Umbilical cord (tissue), 2 donors: Measurements from ENCODE around the gene SLC39A11. TPM values are rescaled to one million over a fixed set of nuclear protein-coding genes. Genes with fewer than 3 reads are reported as not detected.
A peak's percentile ranks its signal among the peaks of the same experiment; 100 is the strongest.
"Not testable (repeated sequence)": the region's sequence is repeated elsewhere in the genome, so short reads cannot be mapped to it uniquely, and the experiment has no call there.

ENCODE experiments used
- DNase-seq: peaks from one replicate; pipeline ENCODE4 v3.0.0-alpha.2; 2015; ENCODE audit warnings: low spot score
- total RNA-seq: library from RNA; depleted of rRNA; stranded (reverse); fragments of >200 nt; gene quantifications from one replicate; pipeline ENCODE4 v1.2.3, GENCODE V29; 2014; ENCODE audit warnings: low replicate concordance; ENCODE audit not compliant: insufficient read depth

SLC39A11 gene, protein sequence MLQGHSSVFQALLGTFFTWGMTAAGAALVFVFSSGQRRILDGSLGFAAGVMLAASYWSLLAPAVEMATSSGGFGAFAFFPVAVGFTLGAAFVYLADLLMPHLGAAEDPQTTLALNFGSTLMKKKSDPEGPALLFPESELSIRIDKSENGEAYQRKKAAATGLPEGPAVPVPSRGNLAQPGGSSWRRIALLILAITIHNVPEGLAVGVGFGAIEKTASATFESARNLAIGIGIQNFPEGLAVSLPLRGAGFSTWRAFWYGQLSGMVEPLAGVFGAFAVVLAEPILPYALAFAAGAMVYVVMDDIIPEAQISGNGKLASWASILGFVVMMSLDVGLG
- total RNA-seq, result 11.6 TPM

DNA sequence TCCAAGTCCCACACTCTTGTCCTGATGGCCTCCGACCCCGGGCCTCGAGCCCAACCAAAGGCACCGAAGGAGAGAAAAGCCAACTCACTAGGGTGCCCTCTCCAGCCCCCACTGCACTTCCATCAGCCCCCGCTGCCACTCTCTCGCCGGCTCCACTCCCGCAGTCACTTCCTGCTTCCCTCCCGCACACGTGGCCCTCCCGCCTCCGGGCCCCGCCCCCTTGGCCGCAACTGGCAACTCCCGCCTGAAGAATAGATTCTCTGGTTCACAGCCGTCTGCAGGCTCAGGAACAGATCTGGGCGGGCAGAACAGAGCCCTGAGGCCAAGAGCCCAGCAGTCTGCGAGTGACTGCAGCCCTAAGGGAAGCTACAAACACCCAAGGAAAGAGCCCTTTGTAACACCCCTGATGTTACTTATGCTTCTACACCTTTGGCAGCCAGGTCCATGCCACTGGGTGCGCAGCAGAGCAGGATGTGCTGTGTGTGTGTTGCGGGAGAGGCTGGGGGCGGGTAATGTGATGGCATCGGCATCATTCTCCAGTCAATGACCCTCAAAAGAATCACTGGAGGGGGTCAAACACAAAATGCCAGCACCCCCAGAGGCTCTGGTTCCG lies at the start of gene SLC39A11:
Gene SLC39A11 (minus strand): TSS at position 166 of the 613 bp plus-strand sequence. CDS start 3,924 bp downstream, outside the sequence.
- peak; percentile 96 for DNase-seq

DNA sequence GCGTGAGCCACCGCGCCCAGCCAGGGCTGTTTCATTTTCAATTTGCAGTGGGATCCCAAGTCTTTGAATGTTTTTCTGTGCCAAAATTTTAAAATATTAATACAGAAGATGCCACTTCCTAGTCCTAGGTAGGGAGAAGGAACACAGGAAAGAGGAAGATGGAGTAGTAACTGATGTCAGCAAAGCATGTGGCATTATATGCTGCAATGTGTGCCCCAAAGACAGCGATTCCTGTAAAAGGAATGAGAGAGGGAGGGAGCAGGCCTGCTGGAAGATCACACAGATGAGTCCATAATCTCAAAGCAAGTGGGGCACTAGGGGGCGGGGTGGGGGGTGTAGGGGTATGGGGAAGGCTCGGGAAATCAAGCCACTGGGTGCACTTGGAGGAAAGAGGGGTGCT lies 48.9 kb upstream of the SLC39A11 start:
- DNase-seq, result no peak

DNA sequence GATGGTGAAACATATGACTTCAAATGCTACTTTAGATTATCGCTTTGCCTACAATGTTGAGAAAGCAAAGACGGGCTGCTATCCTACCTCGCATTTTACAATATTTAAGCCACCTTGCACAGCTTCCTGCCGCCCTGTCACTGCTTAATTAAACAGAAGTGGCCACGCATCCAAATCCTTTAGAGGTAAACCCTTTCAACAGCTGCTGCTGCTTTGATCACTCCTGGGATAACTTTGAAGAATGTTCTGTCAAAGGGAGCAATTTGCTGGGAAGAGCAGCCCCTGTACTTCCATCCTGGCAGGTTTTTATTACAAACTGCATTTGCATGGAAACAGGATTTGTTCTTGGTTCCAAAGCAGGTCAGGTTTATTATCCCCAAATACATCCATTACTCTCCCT lies 48.1 kb upstream of the SLC39A11 start:
- no peak for DNase-seq

DNA sequence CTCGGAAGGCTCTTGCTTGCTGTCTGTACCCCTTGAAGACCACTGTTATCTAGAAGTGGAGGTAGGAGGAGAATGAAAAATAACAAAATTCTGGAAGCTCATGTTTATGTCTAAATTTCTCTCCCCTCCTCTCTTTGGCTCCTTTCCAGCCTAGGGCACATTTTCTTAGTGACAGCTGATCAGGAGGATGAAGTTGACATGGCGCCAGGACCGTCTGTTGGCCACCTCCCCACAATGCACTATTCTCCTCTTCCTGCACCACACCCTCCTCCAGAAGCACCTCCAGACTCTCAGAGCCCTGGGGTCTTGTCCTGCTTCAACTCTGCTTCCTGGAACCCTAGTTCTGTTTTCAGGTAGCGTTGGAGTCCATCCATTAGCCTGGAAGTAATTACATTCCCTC lies 46.8 kb upstream of the SLC39A11 start:
- no peak for DNase-seq

DNA sequence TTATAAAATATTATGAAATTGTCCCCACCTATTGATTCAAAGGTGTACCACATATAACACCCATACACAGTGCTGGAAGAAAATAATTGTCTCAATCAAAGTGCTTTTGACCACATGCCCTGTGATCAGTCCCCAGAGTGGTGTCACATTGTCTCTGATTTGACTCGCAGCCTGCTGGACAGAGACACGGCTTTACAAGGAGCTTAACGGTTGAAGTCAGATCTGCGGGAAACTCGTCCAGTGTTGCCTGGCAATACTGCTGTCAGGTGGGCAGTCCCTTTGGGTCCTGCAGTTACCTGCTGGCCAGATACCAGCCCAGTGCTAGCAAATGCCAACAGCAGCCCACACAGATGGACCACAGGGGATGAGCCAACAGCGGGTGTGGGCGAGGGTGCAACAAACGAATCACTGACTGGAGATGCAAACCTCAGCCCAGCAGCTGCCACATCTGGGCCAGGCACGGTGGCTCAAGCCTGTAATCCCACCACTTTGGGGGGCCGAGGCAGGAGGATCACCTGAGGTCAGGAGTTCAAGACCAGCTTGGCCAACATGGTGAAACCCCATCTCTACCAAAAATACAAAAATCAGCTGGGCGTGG lies 46.2 kb upstream of the SLC39A11 start:
- no peak for DNase-seq

DNA sequence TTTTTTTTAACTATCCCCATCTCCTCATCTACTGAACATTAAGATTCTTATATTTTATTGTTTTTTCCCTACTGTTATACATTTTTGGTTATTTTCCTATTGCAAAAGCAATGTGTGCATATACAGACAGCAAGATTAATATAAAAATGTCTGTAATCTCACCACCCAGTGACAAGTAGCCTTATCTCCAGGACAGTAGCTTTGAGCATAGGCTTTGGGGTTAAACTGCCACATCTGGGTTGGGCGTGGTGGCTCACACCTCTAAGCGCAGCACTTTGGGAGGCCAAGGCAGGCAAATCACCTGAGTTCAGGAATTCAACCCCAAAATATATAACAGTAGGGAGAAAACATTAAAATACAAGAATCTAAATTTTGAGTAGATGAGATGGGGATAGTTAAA lies 44.9 kb upstream of the SLC39A11 start:
- no peak for DNase-seq

DNA sequence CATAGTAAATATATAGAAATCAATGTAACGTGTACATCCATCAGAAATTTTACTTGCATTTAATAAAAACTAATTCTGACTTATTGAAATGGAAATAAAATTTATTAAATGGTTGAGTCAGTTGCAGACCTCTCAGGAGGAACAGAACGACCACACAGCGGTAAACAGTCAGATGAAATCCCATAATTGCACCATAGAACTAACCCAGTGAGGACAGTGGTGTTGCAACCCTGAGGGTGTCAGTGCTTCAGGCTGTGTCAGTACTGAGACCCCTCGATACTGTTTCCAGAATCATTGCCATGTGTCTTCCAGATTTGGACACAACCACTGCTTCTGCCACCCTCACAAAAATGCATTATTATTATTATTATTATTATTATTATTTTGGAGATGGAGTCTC lies 43.3 kb upstream of the SLC39A11 start:
- DNase-seq, result no peak

DNA sequence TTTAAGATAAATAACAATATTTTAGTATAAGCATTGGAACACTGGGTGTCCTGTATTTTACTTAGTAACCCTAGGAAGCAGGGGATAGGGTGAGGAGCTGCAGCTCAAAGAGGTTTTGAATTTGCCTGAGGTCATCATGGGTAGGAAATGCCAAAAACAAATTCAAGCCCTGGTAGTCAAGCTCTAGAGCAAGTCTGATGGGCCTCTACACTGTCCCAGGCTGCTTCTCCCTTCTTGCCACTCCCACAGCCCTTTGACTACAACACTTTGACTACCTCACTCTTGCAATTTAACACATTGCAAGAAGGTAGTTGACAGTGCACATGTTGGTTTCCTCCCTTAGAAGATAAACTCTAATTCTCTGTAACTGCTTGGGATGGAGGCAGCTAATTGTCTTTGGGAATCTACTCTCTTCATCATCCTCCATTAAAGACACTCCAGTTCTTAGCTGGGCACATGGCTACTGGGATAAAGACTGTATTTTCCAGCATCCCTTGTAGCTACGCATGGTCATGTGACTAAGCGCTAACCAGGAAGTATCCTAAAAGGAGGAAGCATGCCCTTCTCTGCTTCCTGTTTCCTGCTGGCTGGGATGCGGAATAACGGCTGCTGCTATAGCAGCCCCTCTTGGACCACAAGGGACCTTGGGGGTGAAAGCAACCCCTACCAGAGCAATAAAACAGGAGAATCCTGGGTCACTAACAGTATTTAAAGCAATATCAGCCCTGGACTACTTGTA lies 41.6 kb upstream of the SLC39A11 start:
- DNase-seq, result no peak

DNA sequence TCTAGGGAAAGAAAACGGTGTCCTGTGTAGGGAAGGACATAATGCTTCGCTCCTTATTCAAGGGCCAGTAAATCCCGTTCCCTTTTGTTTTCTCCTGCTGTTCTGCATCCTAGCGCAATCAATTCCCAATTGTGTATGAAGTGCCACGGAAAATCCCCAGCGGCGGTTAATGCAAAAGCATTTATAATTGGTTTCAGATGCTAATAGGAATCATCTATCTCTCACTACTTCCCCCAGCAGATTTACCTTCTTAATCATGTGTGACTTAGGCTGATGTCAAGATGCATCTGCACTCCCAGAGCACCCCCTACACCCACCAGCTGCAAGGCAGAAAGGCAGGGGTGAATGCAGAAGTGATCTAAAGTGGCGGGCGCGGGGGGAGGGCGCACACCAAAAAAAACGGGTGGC lies 39.6 kb upstream of the SLC39A11 start:
- no peak for DNase-seq

DNA sequence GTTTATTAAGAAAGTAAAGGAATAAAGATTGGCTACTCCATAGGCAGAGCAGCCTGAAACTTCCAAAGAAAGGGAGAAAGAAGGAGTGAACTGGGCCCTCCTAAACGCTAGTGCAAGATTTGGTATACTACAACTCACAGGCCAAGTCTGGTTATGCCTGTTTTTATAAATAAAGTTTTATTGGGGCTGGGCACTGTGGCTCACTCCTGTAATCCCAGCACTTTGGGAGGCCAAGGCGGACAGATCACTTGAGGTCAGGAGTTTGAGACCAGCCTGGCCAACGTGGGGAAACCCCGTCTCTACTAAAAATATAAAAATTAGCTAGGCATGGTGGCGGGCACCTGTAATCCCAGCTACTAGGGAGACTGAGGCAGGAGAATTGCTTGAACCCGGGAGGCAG lies 39.0 kb upstream of the SLC39A11 start:
- DNase-seq, result not testable (repeated sequence)

DNA sequence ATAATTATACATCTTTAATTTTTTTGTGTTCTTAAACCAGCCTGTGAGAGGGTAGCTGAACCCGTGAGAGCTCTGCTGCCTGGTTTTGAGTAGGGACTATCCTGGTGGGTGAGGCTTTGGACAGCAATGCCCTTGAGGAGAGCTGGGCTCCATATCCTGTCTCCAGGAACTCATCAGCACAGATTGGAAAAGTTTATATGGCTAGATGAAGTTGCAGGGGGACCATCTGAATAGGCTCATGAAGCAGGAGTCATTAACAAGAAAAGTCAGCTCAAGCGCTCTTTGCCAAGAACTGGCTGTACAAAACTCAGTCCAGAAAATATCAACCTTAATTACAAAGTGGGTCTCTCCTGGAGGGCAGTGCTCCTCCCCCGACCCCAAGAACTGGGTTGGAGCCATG lies 38.5 kb upstream of the SLC39A11 start:
- DNase-seq, result no peak

DNA sequence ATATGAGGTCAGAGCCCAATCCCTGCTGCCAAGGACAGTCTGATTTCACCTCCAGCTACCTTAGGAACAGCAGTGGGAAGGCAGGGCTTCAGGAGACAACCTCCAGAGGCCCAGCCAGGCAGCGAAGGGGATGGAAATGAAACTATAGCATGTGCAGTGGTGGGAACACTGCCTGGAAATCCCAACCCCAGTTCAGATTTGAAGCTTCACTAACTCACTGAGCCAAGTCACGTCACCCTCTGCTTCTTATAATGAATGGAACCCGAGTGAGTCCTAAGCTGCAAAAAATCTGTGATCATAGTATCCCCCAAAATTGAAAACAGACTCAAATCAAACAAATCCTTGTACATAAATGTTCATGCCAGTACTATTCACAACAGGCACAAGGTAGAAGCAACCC lies 36.0 kb upstream of the SLC39A11 start:
- no peak for DNase-seq

DNA sequence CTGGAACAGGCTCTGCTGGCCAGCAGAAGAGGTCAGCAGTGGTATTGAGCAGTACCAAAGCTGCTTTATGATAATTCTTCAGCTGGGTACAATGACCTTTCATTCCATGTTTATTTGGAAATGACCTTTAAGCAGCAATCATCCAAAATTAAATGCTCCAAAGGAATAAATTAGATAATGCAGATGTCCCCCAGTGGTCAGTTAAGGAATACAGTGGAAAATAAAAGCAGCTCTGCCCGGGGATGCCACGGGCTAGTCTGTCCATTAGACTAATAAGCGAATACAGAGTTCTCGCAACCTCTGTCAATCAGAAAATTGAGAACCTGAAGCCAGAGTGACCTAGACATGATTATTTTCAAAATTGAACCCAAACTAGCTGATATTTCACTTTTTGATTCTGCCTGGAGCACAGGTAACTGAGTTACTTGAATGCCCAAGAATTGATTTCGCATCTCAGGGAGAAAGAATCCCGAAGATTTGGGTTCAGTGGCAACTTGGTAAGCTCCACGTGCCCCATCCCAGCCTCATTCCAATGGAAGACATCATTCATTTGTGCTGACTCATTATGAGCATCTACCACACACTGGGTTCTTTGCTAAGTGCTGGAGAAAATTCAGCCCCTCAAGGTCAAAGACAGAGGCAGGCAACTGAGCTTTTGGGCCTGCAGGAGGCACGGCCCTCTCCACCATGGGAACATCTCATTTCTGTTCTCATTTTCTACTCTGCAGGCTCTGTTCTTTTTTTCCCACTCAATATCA lies 34.4 kb upstream of the SLC39A11 start:
- no peak for DNase-seq

DNA sequence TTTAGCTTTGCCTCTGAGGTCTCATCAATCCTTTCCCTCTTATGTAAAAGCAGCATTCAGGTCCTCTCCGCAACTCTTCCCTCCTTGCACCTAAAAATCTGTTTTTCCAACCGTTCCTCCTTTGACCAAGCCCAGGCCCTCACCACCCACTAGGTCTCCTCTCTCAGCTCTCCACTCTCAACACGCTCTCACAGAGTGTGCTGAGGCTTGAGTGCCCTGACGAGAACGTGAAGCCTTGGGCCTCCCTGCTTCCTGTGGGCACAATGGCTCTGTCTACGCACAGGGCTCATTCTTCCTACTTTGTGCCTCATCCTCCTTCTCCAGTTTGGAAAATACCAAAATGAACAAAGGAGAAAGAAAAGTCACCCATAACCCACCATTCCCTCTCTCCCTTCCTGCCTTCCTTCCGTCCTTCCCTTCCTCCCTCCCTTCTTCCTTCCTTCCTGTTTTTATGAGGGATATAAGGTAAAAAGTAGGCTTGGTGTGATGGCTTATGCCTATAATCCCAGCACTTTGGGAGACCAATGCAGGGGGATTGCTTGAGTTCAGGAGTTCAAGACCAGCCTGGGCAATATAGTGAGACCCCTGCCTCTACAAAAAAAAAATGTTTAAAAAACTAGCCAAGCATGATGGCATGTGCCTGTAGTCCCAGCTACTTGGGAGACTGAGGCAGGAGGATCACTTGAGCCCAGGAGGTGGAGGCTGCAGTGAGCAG lies 31.3 kb upstream of the SLC39A11 start:
- DNase-seq, result no peak

DNA sequence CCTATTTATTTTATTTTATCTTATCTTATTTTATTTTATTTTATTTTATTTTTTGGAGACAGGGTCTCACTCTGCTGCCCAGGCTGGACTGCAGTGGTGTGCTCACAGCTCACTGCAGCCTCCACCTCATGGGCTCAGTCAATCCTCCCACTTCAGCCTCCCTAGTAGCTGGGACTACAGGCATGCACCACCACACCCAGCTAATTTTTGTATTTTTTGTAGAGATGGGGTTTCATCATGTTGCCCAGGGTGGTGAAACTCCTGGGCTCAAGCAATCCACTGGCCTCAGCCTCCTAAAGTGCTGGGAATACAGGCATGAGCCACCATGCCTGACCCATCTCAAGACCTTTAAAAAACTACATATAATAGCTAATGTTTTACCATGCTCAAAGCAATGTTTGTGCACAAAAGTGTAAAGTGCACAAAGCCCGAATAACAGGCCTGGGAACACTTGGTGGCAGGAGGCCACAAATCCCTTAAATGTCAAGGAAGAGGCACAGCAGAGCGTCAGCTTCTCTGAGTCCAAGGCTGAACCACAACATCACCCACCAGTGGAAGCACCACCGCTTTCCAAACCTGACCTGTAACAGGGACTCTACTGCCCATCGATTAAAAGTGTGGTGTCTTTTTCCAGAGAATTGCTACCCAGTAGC lies 30.6 kb upstream of the SLC39A11 start:
- no peak for DNase-seq

DNA sequence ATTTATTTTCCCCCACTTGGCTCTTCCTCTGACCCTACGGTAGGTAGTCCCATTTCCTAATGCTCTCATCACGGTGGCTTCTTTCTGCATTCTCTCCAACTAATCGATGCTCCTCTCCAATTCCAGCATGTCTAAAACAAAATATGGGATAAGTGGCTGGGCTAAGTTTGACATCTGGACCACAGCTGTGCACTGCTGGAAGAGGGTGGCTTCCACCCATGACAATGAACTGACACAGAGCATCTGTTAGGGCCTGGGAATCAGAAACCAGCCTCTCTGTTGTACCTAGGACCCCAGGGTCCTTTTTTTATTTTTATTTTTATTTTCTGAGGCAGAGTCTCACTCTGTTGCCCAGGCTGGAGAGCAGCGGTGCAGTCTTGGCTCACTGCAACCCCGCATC lies 29.0 kb upstream of the SLC39A11 start:
- DNase-seq, result no peak

DNA sequence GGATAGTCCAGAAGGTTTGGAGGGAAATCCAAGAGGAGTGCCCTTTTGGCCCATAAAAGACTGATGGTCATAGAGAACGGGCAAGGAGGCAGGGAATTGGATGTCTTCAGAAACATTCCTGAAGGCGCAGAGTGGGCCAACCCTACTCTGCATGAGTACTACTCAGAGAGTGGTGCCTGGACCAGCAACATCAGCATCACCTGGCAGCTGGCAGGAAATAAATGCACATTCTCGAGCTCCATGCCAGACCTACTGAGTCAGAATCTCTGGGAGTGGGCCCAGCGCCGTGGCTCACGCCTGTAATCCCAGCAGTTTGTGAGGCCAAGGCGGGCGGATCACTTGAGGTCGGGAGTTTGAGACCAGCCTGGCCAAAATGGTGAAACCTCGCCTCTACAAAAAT lies 27.1 kb upstream of the SLC39A11 start:
- DNase-seq, result no peak

DNA sequence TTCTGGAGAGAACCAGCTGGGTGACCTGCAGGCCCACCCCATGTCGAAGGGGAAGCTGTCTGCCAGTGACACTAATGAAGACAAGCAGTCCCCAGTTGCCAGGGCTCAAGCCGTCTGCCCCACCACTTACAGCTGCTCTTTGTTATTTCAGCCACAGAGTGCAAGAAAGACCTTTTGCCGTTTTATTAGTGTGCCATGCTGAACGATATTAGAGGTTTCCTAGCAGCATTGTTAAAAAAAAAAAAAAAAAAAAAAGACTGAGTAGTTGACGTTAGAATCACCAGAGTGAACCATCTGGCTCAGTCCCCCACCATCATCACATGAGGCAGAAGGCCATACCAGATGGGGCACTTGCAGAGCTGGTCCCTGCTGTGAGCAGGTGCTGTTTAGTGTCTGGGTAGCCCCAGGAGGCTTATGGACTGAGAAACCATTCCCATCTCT lies 26.5 kb upstream of the SLC39A11 start:
- no peak for DNase-seq

DNA sequence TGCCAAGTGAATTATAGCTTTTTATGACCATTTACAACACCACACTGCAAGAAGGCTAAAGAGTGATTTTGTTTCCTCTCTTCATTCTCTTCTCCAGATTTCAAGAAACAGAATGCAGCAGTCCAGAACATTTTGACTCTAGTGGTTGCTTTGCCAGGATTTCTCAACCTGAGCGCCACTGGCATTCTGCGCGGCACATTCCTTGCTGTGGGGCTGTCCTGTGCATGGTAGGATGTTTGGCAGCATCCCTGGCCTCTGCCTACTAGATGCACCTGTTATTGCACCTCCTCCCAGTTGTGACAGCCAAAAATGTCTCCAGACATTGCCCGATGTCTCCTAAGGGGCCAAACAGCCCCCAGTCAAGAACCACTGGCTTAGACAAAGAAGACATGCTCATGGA lies 25.7 kb upstream of the SLC39A11 start:
- no peak for DNase-seq

DNA sequence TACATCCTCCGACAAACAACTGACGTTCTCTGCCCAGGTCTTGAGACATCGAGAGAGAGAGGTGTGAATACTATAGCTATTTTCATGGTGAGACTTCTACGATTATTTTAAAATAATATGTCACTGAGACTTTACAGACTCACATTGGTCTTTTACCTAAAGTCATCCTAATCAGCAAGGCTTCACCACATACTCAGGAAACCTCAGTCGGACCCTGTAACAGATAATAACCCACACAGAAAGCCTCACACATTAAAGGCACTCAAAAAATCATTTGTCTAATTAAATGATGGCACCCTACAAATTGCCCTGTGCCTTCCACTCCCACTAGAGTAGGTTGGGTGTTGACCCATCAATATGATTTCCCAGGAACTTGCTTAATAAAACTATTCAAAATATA lies 19.8 kb upstream of the SLC39A11 start:
- no peak for DNase-seq
